NCI-H1436 (cell line): ENCODE measurements around the gene SKOR1.

Experiments
- DNase-seq: peaks from one replicate; lab custom pipeline; 2025; lab: John Stamatoyannopoulos, UW

The SKOR1 gene, protein sequence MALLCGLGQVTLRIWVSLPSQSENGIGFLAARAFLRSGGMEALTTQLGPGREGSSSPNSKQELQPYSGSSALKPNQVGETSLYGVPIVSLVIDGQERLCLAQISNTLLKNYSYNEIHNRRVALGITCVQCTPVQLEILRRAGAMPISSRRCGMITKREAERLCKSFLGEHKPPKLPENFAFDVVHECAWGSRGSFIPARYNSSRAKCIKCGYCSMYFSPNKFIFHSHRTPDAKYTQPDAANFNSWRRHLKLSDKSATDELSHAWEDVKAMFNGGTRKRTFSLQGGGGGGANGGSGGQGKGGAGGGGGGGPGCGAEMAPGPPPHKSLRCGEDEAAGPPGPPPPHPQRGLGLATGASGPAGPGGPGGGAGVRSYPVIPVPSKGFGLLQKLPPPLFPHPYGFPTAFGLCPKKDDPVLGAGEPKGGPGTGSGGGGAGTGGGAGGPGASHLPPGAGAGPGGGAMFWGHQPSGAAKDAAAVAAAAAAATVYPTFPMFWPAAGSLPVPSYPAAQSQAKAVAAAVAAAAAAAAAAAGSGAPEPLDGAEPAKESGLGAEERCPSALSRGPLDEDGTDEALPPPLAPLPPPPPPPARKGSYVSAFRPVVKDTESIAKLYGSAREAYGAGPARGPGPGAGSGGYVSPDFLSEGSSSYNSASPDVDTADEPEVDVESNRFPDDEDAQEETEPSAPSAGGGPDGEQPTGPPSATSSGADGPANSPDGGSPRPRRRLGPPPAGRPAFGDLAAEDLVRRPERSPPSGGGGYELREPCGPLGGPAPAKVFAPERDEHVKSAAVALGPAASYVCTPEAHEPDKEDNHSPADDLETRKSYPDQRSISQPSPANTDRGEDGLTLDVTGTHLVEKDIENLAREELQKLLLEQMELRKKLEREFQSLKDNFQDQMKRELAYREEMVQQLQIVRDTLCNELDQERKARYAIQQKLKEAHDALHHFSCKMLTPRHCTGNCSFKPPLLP

GRCh38 chr15:67824976-67825880 is at the start of gene SKOR1:
Gene SKOR1, plus strand, starts transcription at chr15:67825509. Its CDS starts 94 bp downstream, at chr15:67825603.
- DNase-seq = no peak

GRCh38 chr15:67775998-67776397 is 49.3 kb upstream of the SKOR1 start:
- DNase-seq = no peak

- DNase-seq = no peak
These were observed 48.7 kb upstream of the SKOR1 start for GRCh38 chr15:67776600-67776999.

DNA sequence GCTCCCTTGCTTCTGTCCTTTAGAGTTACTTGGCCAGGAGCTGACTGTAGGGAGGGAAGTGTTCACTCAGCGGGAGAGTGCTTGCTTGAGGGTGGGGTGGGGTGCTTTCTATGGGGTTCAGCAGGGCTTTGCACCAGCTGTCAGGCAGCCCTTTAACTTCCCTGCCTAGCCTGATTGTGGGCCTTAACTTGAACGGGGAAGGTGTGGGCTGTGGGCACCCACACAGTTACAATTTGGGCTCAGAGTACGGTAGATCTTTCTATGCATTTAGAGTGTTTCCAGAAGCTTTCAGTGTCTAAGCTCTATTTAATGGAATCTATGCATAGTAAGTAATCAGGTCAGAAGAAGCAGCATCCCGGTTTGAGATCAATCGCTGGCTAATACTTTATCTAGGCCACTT is 48.2 kb upstream of the SKOR1 start:
- DNase-seq = no peak

- no peak for DNase-seq
These were observed 47.5 kb upstream of the SKOR1 start for GRCh38 chr15:67777773-67778172.

- DNase-seq = no peak
These were observed 46.3 kb upstream of the SKOR1 start for GRCh38 chr15:67778968-67779548.

- DNase-seq = no peak
These were observed 45.7 kb upstream of the SKOR1 start for GRCh38 chr15:67779549-67780111.

GRCh38 chr15:67781061-67781460 is 44.2 kb upstream of the SKOR1 start:
- DNase-seq = no peak

DNA sequence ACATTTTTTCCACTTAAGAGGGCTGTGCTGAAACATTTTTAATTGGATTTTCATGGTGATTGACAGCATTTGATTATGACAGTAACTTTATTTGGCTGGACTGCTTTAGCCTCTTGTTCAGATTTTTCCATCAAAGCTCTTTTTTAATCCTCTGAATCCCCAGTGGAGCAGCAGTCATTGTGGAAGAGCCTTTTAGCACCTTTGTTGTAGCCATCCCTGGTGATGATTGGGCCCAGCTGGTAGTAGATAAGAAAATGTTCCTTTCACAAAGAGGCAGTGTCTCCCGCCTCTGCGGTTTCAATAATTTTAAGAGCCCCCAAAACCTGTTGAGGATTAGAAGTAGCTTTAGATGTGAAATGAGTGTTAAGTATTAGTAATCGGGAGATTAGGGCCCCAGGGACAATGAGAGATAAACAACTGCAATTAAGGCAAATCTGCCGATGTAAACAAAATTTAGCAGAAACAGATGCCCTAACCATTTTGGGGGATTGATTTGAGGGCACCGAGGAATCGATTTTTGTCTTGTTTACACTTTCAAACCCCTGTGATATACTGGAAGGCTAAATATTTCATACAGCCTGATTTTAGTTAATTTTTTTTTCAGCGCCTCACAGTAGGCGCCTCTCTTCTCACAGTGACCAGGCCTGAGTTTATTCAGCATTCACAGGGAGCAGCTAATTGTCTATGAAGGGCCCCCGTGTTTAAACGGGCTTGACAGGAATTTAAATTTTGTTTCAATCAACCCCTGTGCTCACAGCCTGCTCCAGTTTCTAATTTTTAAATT is 43.2 kb upstream of the SKOR1 start:
- DNase-seq = peak; percentile 30

GRCh38 chr15:67782691-67782991 is 42.7 kb upstream of the SKOR1 start:
- no peak for DNase-seq

GRCh38 chr15:67783303-67783702 is 42.0 kb upstream of the SKOR1 start:
- DNase-seq = no peak

DNA sequence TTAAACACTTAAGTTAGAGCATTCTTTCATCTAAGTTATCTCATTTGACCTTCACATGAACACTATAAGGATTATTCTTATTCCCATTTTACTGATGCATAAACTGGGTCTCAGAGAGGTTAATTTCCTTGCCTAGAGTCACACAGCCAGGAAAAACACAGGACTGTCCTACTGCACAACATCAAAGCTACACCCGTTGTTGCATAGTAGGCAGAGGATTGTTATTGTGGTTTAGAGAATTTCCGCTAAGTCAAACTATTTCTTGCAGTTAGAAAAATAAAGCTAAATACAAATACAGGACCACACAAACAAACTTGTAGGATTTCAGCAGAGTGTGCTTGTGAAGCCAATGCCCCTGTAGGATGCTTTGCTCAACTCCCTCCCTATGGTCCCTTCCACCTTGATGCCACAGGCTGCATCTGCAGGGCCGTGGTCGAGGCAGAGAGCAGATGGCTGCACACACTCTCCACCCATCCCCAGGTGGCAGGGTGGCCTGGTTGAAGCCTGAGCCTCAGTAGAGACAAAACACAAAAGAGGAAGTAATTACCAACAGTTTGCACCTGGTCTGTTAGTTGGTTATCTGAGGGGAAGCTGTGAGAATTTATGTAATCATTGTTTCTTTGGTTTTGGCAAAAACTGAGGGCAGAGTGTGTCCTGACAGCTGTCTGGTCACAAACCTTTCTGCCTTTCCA is 41.1 kb upstream of the SKOR1 start:
- no peak for DNase-seq

DNA sequence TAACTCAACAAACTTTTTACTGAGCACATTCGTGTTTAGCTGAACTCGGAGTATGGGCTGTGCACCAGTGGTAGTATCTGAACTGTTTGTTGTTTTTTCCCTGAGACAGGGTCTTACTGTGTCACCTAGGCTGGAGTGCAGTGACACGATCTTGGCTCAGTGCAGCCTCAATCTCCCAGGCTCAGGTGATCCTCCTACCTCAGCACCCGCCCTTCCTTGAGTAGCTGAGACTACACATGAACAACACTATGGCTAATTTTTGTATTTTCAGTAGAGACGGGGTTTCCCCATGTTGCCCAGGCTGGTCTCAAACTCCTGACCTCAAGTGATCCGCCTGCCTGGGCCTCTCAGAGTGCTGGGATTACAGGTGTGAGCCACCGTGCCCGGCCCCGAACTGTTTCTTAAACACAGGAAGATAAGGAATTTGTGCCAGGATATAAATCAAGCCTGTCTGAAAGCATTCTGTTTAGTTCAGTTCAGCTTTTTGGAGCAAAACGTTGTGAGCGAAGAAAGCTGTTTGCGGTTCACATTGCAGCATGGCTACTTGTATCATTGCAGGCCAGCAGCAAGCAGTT is 40.4 kb upstream of the SKOR1 start:
- DNase-seq = no peak

- no peak for DNase-seq
These were observed 39.9 kb upstream of the SKOR1 start for GRCh38 chr15:67785431-67785830.

DNA sequence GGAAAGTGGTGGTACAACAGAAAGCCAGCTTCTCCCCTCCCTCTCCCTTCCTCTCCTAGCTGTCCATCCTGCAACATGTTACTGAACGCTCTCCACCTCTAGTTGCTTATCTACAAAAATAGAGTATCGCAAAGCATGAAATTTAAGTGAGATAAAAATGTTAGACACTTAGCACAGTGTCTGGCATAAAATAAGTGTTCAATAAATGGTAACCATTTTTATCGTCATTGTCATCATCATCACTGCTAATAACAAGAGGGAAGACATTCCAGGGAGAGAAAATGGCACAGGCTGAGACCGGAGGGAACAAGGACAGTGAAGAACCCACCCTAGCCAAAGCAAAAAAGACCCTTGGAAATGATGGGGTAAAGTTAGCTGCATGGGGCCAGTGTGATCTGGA is 38.7 kb upstream of the SKOR1 start:
- DNase-seq = no peak

- DNase-seq = no peak
These were observed 36.3 kb upstream of the SKOR1 start for GRCh38 chr15:67788986-67789385.

GRCh38 chr15:67790610-67791319 is 34.5 kb upstream of the SKOR1 start:
- DNase-seq = no peak

DNA sequence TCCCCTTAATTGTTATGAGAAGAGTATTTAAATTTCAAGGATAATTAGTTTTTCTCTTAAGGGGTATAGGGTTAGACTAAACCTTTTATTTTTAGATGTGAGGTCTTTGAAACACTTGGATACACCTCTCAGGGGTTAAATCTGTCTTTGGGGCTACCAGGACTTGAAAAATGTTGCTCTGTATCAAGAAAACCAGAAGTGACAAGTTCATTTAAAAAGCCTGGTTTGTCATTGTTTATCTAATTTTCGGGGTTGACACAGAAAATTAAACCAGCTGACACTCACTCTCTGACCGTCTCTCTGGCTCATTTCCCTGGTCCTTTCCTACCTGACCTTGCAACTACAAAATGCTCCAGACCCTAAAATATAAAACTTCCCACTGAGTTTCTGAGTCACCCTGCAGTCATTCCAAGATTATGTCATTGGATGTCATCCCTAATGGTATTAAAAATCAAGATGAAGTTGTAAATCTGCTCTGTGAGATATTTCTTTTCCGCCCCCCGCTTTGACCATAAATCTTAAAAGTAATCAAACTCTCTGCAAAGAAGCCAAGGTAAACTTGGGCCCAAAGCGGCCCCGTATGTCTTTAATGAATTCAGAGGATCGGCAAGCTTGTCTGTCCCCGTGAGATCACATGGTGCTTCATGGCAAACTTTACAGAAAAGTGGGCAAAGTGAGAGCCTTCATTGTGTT is 32.9 kb upstream of the SKOR1 start:
- no peak for DNase-seq
